Cardiac muscle cell (in vitro differentiated cells and primary cell): ENCODE data around the gene PMPCA. TPM values are rescaled to one million over a fixed set of nuclear protein-coding genes. Genes with fewer than 3 reads are reported as not detected.

Source experiments
- DNase-seq, 2 donors: peaks; one replicate each; pipeline versions ENCODE4 v3.0.0 to v3.0.0-alpha.2; 2010 to 2017; ENCODE audit warnings: low read depth in 1 of 2, low spot score in 1 of 2
- H3K27ac ChIP-seq: fragments of 200-600 bp; sonication (generic); 2 replicates; pipeline ENCODE4 v1.5.1; 2016
- H3K27me3 ChIP-seq: fragments of 200-600 bp; sonication (generic); 2 replicates; pipeline ENCODE4 v1.6.0; 2016; ENCODE audit warnings: control low read depth
- H3K36me3 ChIP-seq: fragments of 200-600 bp; sonication (generic); 2 replicates; pipeline ENCODE4 v1.5.1; 2016; ENCODE audit warnings: control low read depth
- H3K4me1 ChIP-seq: fragments of 200-600 bp; sonication (generic); 2 replicates; pipeline ENCODE4 v1.8.1; 2017; ENCODE audit warnings: low read depth, mild to moderate bottlenecking, mixed run types
- H3K4me3 ChIP-seq: fragments of 200-600 bp; sonication (generic); 2 replicates; pipeline ENCODE4 v1.5.1; 2016; ENCODE audit warnings: mild to moderate bottlenecking
- H3K9me3 ChIP-seq: fragments of 200-600 bp; sonication (generic); 2 replicates; pipeline ENCODE4 v1.5.1; 2017; ENCODE audit warnings: low read depth, mild to moderate bottlenecking, control low read depth
- polyA plus RNA-seq: library from polyadenylated mRNA; unstranded; fragments of >200 nt; fragmentation: Nextera tagmentation; extraction: Ambion mirVana; gene quantifications from 2 replicates; pipeline ENCODE4 v1.2.1, GENCODE V29; 2016
- total RNA-seq: library from RNA; depleted of rRNA; stranded (reverse); fragments of >200 nt; gene quantifications from 2 replicates; pipeline ENCODE4 v1.2.3, GENCODE V29; 2016
- TF ChIP-seq, protein P1 (sequence below): IDR thresholded peaks from 2 replicates; pipeline ENCODE4 v1.5.1; 2012; ENCODE audit warnings: low read depth, mild to moderate bottlenecking, low read length

The PMPCA gene
- total and polyA plus RNA-seq, 2 experiments from 2014 or later = 74.5 to 128 TPM

DNA sequence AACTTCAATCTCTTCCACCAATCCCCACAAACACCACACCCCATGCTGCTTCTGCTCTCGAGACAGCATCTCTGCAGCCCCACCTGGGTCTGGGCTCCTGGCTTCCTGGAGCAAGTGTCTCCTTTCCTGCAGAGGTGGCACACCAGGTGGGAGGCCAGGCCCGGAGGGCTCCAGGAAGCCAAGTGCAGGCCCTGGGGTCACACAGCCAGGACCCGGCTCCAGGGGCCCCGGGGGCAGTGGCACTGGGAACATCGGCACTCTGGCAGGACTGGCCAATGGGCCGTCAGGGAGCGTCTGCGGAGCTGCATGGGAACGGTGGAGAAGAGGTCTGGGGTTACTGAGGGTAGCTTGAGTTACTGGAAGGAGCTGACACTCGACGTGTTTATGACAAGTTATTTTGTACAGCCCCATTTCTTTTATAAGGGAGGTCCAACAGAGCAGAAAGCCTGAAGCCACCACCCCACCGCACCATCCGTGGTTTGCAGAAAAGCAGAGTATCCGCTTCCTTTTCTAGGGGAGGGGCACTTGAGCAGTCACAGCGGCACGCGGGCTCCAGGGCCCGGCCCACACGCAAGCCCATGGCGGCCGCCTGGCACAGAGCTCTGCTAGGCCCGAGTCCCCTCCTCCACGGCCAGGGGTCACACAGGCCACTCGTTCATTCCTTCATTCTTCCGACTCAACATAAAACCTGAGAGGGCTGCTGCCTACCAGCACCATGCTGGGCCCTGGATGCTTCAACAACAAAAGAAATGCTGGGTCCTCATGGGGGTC, 43.8 kb downstream of the PMPCA start:
- TF ChIP-seq, protein P1, sequence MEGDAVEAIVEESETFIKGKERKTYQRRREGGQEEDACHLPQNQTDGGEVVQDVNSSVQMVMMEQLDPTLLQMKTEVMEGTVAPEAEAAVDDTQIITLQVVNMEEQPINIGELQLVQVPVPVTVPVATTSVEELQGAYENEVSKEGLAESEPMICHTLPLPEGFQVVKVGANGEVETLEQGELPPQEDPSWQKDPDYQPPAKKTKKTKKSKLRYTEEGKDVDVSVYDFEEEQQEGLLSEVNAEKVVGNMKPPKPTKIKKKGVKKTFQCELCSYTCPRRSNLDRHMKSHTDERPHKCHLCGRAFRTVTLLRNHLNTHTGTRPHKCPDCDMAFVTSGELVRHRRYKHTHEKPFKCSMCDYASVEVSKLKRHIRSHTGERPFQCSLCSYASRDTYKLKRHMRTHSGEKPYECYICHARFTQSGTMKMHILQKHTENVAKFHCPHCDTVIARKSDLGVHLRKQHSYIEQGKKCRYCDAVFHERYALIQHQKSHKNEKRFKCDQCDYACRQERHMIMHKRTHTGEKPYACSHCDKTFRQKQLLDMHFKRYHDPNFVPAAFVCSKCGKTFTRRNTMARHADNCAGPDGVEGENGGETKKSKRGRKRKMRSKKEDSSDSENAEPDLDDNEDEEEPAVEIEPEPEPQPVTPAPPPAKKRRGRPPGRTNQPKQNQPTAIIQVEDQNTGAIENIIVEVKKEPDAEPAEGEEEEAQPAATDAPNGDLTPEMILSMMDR = no peak
- Histone ChIP-seq H3K27ac (no peak overlapping the region), H3K27me3 (no peaks in the 10 kb centered on the region), H3K36me3 (peaks cover 54% of the 10 kb centered on the region), H3K4me1 (no peaks in the 10 kb centered on the region), H3K9me3 (no peaks in the 10 kb centered on the region), H3K4me3 (no peak overlapping the region)
- DNase-seq = no peak

- no peaks in the 10 kb centered on the region for H3K9me3 ChIP-seq
- peaks cover 57% of the 10 kb centered on the region for H3K36me3 ChIP-seq
- DNase-seq = no peak
- TF ChIP-seq, protein P1 = no peak
- no peak overlapping the region for H3K27ac ChIP-seq
- H3K4me3 ChIP-seq = no peak overlapping the region
- no peaks in the 10 kb centered on the region for H3K27me3 ChIP-seq
- no peaks in the 10 kb centered on the region for H3K4me1 ChIP-seq
Observed at GRCh38 chr9:136455043-136456002, 44.9 kb downstream of the PMPCA start.

GRCh38 chr9:136456258-136456657, 45.8 kb downstream of the PMPCA start:
- H3K27ac ChIP-seq = no peak overlapping the region
- H3K36me3 ChIP-seq = peaks cover 57% of the 10 kb centered on the region
- TF ChIP-seq, protein P1 = no peak
- no peaks in the 10 kb centered on the region for H3K9me3 ChIP-seq
- no peak overlapping the region for H3K4me3 ChIP-seq
- no peak for DNase-seq
- no peaks in the 10 kb centered on the region for H3K4me1 ChIP-seq
- H3K27me3 ChIP-seq = no peaks in the 10 kb centered on the region

DNA sequence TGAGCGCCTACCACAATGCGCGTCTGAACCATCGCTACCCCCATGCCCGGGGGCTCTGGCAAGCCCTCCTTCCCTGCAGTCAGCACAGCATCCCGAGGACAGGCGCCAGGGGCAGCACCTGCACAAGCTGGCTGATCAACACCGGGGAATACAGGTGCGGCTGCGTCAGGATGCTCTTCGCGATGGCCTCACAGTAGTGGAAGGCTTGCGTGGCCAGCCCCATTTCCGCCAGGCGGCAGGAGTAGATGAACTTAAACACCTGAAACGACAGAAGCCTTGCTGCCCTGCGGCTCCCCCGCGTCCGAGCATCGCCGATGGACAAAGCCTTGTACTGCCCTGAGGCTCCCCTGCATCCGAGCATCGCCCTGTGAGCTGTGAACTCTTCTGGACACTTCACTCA, 46.9 kb downstream of the PMPCA start:
- no peak for DNase-seq
- H3K27me3 ChIP-seq = no peaks in the 10 kb centered on the region
- TF ChIP-seq, protein P1 = no peak
- no peaks in the 10 kb centered on the region for H3K4me1 ChIP-seq
- peaks cover 62% of the 10 kb centered on the region for H3K36me3 ChIP-seq
- no peak overlapping the region for H3K4me3 ChIP-seq
- H3K9me3 ChIP-seq = no peaks in the 10 kb centered on the region
- no peak overlapping the region for H3K27ac ChIP-seq

DNA sequence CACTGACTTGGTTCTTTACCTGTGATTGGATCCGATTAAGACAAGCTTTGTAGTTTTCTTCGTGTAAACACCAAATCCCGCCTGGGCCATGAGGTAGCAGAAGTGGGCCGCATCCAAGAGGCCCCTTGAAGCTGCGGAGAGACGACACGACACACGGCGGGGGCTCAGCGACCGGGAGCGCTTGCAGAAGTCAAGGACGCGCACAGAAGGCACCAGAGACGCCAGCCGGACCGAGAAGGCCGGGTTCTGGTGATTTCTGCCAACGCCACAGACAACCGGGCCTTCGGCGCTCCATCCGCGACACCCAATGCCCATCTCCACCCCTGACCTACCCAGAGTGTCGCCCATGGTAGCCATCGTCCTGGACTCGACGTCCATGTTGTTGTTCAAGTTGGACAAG, 49.0 kb downstream of the PMPCA start:
- Histone ChIP-seq H3K4me1 (no peaks in the 10 kb centered on the region), H3K36me3 (peaks cover 75% of the 10 kb centered on the region), H3K27ac (no peak overlapping the region), H3K27me3 (no peaks in the 10 kb centered on the region), H3K9me3 (no peaks in the 10 kb centered on the region), H3K4me3 (no peak overlapping the region)
- TF ChIP-seq, protein P1 = no peak
- no peak for DNase-seq
